Skeletal muscle satellite cell (primary cell): ENCODE data around the gene RPP40.
"Not testable (repeated sequence)": the region's sequence is repeated elsewhere in the genome, so short reads cannot be mapped to it uniquely, and the experiment has no call there.

Source experiments
- H3K27me3 ChIP-seq: 2 replicates; pipeline ENCODE4 v1.7.0; 2013; ENCODE audit warnings: low read length; ENCODE audit not compliant: control insufficient read depth, insufficient read depth
- H3K36me3 ChIP-seq: 2 replicates; pipeline ENCODE4 v1.7.0; 2013; ENCODE audit warnings: mild to moderate bottlenecking, control low read depth, low read length; ENCODE audit not compliant: insufficient read depth
- H3K4me1 ChIP-seq: 2 replicates; pipeline ENCODE4 v1.7.0; 2013; ENCODE audit warnings: low read length; ENCODE audit not compliant: control insufficient read depth, insufficient read depth
- H3K4me2 ChIP-seq: 2 replicates; pipeline ENCODE4 v1.7.0; 2013; ENCODE audit warnings: mild to moderate bottlenecking, low read length
- H3K4me3 ChIP-seq: 2 replicates; pipeline ENCODE4 v1.7.0; 2013; ENCODE audit warnings: low read length
- H3K9ac ChIP-seq: 2 replicates; pipeline ENCODE4 v1.7.0; 2013; ENCODE audit warnings: mild to moderate bottlenecking, low read depth, low read length, moderate library complexity
- H3K9me3 ChIP-seq: replicated peaks from 2 replicates; pipeline ENCODE4 v1.7.0; 2013; ENCODE audit warnings: mild to moderate bottlenecking, control low read depth, low read length

The RPP40 gene

GRCh38 chr6:5033214-5033904, 29.5 kb upstream of the RPP40 start:
- not testable (repeated sequence) for H3K4me1 ChIP-seq, H3K4me3 ChIP-seq

GRCh38 chr6:5032706-5033105, 28.9 kb upstream of the RPP40 start:
- H3K4me1 ChIP-seq, H3K36me3 ChIP-seq, H3K9ac ChIP-seq, H3K9me3 ChIP-seq, H3K27me3 ChIP-seq, H3K4me2 ChIP-seq, H3K4me3 ChIP-seq: not testable (repeated sequence)

More at GRCh38 chr6:5033214-5033904, 29.5 kb upstream of the RPP40 start:
- H3K36me3 ChIP-seq, H3K9ac ChIP-seq, H3K27me3 ChIP-seq, H3K4me2 ChIP-seq, H3K9me3 ChIP-seq: not testable (repeated sequence)

- Histone ChIP-seq H3K27me3 (no peaks in the 10 kb centered on the region), H3K4me1 (no peaks in the 10 kb centered on the region), H3K4me2 (no peak overlapping the region), H3K9ac (no peak overlapping the region), H3K4me3 (no peak overlapping the region), H3K9me3 (no peaks in the 10 kb centered on the region), H3K36me3 (no peaks in the 10 kb centered on the region)
Measured at GRCh38 chr6:5031150-5031549, 27.3 kb upstream of the RPP40 start.

GRCh38 chr6:5030596-5031136, 26.8 kb upstream of the RPP40 start:
- Histone ChIP-seq H3K4me1 (peaks cover 4% of the 10 kb centered on the region), H3K4me3 (no peak overlapping the region), H3K9me3 (no peaks in the 10 kb centered on the region), H3K9ac (no peak overlapping the region), H3K36me3 (no peaks in the 10 kb centered on the region), H3K27me3 (no peaks in the 10 kb centered on the region), H3K4me2 (no peak overlapping the region)

GRCh38 chr6:5029609-5030008, 25.8 kb upstream of the RPP40 start:
- no peak overlapping the region for H3K4me3 ChIP-seq
- no peak overlapping the region for H3K9ac ChIP-seq
- H3K27me3 ChIP-seq, result no peaks in the 10 kb centered on the region
- no peak overlapping the region for H3K4me2 ChIP-seq
- H3K9me3 ChIP-seq, result no peaks in the 10 kb centered on the region
- no peaks in the 10 kb centered on the region for H3K36me3 ChIP-seq
- peaks cover 6% of the 10 kb centered on the region for H3K4me1 ChIP-seq

GRCh38 chr6:5028921-5029320, 25.1 kb upstream of the RPP40 start:
- no peak overlapping the region for H3K4me3 ChIP-seq
- H3K9me3 ChIP-seq, result no peaks in the 10 kb centered on the region
- no peaks in the 10 kb centered on the region for H3K36me3 ChIP-seq
- H3K27me3 ChIP-seq, result no peaks in the 10 kb centered on the region
- H3K4me2 ChIP-seq, result no peak overlapping the region
- H3K4me1 ChIP-seq, result peaks cover 6% of the 10 kb centered on the region
- no peak overlapping the region for H3K9ac ChIP-seq

GRCh38 chr6:5028301-5028700, 24.5 kb upstream of the RPP40 start:
- no peaks in the 10 kb centered on the region for H3K36me3 ChIP-seq
- H3K4me2 ChIP-seq, result no peak overlapping the region
- H3K27me3 ChIP-seq, result no peaks in the 10 kb centered on the region
- H3K4me1 ChIP-seq, result peaks cover 6% of the 10 kb centered on the region
- no peak overlapping the region for H3K4me3 ChIP-seq
- H3K9ac ChIP-seq, result no peak overlapping the region
- no peaks in the 10 kb centered on the region for H3K9me3 ChIP-seq

- peak overlapping the region; percentile 78 for H3K4me3 ChIP-seq
- no peaks in the 10 kb centered on the region for H3K36me3 ChIP-seq
- H3K4me1 ChIP-seq, result peaks cover 6% of the 10 kb centered on the region
- H3K9ac ChIP-seq, result peak overlapping the region; percentile 74
- H3K4me2 ChIP-seq, result peak overlapping the region; percentile 96
- H3K9me3 ChIP-seq, result no peaks in the 10 kb centered on the region
- H3K27me3 ChIP-seq, result no peaks in the 10 kb centered on the region
Measured at GRCh38 chr6:5025911-5026819, 22.3 kb upstream of the RPP40 start.

GRCh38 chr6:5023923-5024322, 20.1 kb upstream of the RPP40 start:
- Histone ChIP-seq H3K27me3 (no peaks in the 10 kb centered on the region), H3K4me2 (no peak overlapping the region), H3K4me3 (no peak overlapping the region), H3K9me3 (no peaks in the 10 kb centered on the region), H3K4me1 (peaks cover 6% of the 10 kb centered on the region), H3K36me3 (no peaks in the 10 kb centered on the region), H3K9ac (no peak overlapping the region)

GRCh38 chr6:5020142-5020541, 16.3 kb upstream of the RPP40 start:
- no peak overlapping the region for H3K9ac ChIP-seq
- H3K36me3 ChIP-seq, result no peaks in the 10 kb centered on the region
- H3K27me3 ChIP-seq, result no peaks in the 10 kb centered on the region
- H3K4me2 ChIP-seq, result no peak overlapping the region
- H3K4me1 ChIP-seq, result no peaks in the 10 kb centered on the region
- no peak overlapping the region for H3K4me3 ChIP-seq
- no peaks in the 10 kb centered on the region for H3K9me3 ChIP-seq

- H3K4me1 ChIP-seq, result no peaks in the 10 kb centered on the region
- H3K9me3 ChIP-seq, result no peaks in the 10 kb centered on the region
- no peak overlapping the region for H3K9ac ChIP-seq
- no peak overlapping the region for H3K4me2 ChIP-seq
- H3K27me3 ChIP-seq, result no peaks in the 10 kb centered on the region
- H3K36me3 ChIP-seq, result no peaks in the 10 kb centered on the region
- no peak overlapping the region for H3K4me3 ChIP-seq
Measured at GRCh38 chr6:5014072-5014561, 10.3 kb upstream of the RPP40 start.
